ENCODE measurements around the gene C1orf167. TPM values are rescaled to one million over a fixed set of nuclear protein-coding genes. Genes with fewer than 3 reads are reported as not detected.

C1orf167 gene
- total and polyA plus RNA-seq, 2 of the 13 experiments (the other 11 are each of a cell fraction or from before 2014, with no cell fraction given), result not detected

GRCh38 chr1:11713095-11713494 lies 48.9 kb upstream of the C1orf167 start (continued):
- TF ChIP-seq HNF1B (CRISPR knock-in tag; IDR thresholded peaks at IDR 0.05) (no peak), ZNF569 (CRISPR knock-in tag; IDR thresholded peaks at IDR 0.05; ENCODE audit: borderline replicate concordance) (no peak), ZNF282 (IDR thresholded peaks at IDR 0.05; ENCODE audit: partially characterized antibody) (no peak), POGZ (CRISPR knock-in tag; IDR thresholded peaks at IDR 0.05) (no peak), ZNF616 (CRISPR knock-in tag; IDR thresholded peaks at IDR 0.05; ENCODE audit: low read depth) (no peak), KIAA2018 (CRISPR knock-in tag; IDR thresholded peaks at IDR 0.05; ENCODE audit: borderline replicate concordance) (no peak)

Measured in HepG2 (cell line).